Panc1 (cell line): ENCODE data around the gene WDR72. TPM values are rescaled to one million over a fixed set of nuclear protein-coding genes. Genes with fewer than 3 reads are reported as not detected.

Source experiments
- ATAC-seq: fragments of 200-7000 bp; cut with Tn5 transposase; 2 replicates; pipeline ENCODE4 v1.9.1; 2020; ENCODE audit warnings: mild to moderate bottlenecking, moderate library complexity
- BruUV-seq: library from RNA; stranded (reverse); fragments of 400-500 nt; replicated peaks from 2 replicates; lab custom pipeline; 2021; lab: Mats Ljungman, UMichigan
- CTCF ChIA-PET: fragments of 300-600 bp; sonication (Branson Sonifier 250); formaldehyde crosslinking; loops from one replicate; lab custom pipeline; 2022; ENCODE audit warnings: antibody characterized with exemption; lab: Charles Lee
- POLR2A ChIA-PET: fragments of 300-600 bp; sonication (Branson Sonifier 250); formaldehyde crosslinking; loops from one replicate; lab custom pipeline; 2022; ENCODE audit warnings: antibody characterized with exemption; lab: Charles Lee
- DNase-seq: peaks from one replicate; pipeline ENCODE4 v3.0.0-alpha.2; 2010; ENCODE audit warnings: low read depth, low spot score
- H3K27ac ChIP-seq: 2 replicates; pipeline ENCODE4 v1.5.1; 2011; ENCODE audit warnings: mild to moderate bottlenecking, low read length, inconsistent platforms
- H3K27me3 ChIP-seq: fragments of 200-500 bp; sonication (Bioruptor generic); 2 replicates; pipeline ENCODE4 v1.6.0; 2014; ENCODE audit warnings: low read length, inconsistent platforms; ENCODE audit not compliant: control insufficient read depth, insufficient read depth
- H3K36me3 ChIP-seq: fragments of 200-500 bp; sonication (Bioruptor generic); 2 replicates; pipeline ENCODE4 v1.5.1; 2014; ENCODE audit warnings: inconsistent platforms, mild to moderate bottlenecking, low read length, moderate library complexity; ENCODE audit not compliant: control insufficient read depth, insufficient read depth
- H3K4me1 ChIP-seq: 2 replicates; pipeline ENCODE4 v1.5.1; 2011; ENCODE audit warnings: inconsistent platforms, mild to moderate bottlenecking, low read length, moderate library complexity; ENCODE audit not compliant: control insufficient read depth, insufficient read depth
- H3K4me3 ChIP-seq, 2 experiments: 2 replicates each; pipeline ENCODE4 v1.5.1; 2011 to 2012; ENCODE audit warnings: low read depth in 2 of 2, low read length in 2 of 2, mild to moderate bottlenecking in 2 of 2, inconsistent platforms in 1 of 2, moderate library complexity in 1 of 2
- H3K9me3 ChIP-seq: fragments of 200-500 bp; sonication (Bioruptor generic); 2 replicates; pipeline ENCODE4 v1.5.1; 2014; ENCODE audit warnings: low read depth, mild to moderate bottlenecking, inconsistent platforms, low read length, moderate library complexity; ENCODE audit not compliant: control insufficient read depth, insufficient read depth
- CTCF ChIP-seq: fragments of 450-650 bp; IDR thresholded peaks from 2 replicates; pipeline ENCODE4 v1.5.1; 2017; ENCODE audit warnings: mild to moderate bottlenecking
- POLR2AphosphoS5 ChIP-seq: IDR thresholded peaks from 2 replicates; pipeline ENCODE4 v1.6.1; 2012; ENCODE audit warnings: mild to moderate bottlenecking, low read depth, low read length, moderate library complexity
- SIN3A ChIP-seq: IDR thresholded peaks from 2 replicates; pipeline ENCODE4 v1.6.1; 2012; ENCODE audit warnings: low read depth, mild to moderate bottlenecking, low read length, moderate library complexity, borderline replicate concordance; ENCODE audit not compliant: insufficient read depth
- TCF7L2 ChIP-seq: IDR thresholded peaks from 2 replicates; pipeline ENCODE4 v1.6.1; 2011; ENCODE audit warnings: mild to moderate bottlenecking, low read depth, low read length, inconsistent platforms
- in situ Hi-C: cut with HindIII; loops from 2 replicates; pipeline ENCODE4 v1.10.0; 2016; ENCODE audit warnings: low sequenced_read_pairs, low pct_unique_long_range_greater_than_20kb
- intact Hi-C: fragments of 100-400 bp; cut with micrococcal nuclease; formaldehyde crosslinking; loops from one replicate; pipeline ENCODE4 v1.10.0; 2022; ENCODE audit not compliant: unreplicated experiment
- total RNA-seq: library from RNA; stranded (reverse); gene quantifications from one replicate; pipeline ENCODE4 v1.2.1, GENCODE V29; 2021; ENCODE audit not compliant: unreplicated experiment
- TF ChIP-seq, protein P1 (sequence below), 2 experiments: IDR thresholded peaks; 2 replicates each; pipeline ENCODE4 v1.6.1; 2011 to 2012; ENCODE audit warnings: low read depth in 2 of 2, control low read depth in 1 of 2, low read length in 1 of 2, mild to moderate bottlenecking in 1 of 2, moderate library complexity in 1 of 2; ENCODE audit not compliant: insufficient read depth in 1 of 2

The WDR72 gene
- total RNA-seq, 1 experiment from 2014 or later: 0.03 TPM

GRCh38 chr15:53758412-53758811, 1.1 kb downstream of the WDR72 start:
- ATAC-seq (no peak), DNase-seq (no peak)
- no TSS peak for BruUV-seq
- in situ Hi-C loops (no loop called here), intact Hi-C loops (no loop called here)
- H3K36me3 ChIP-seq: no peaks in the 10 kb centered on the region
- ChIA-PET CTCF (no interaction called here), POLR2A (no interaction called here)
- no peaks in the 10 kb centered on the region for H3K4me1 ChIP-seq
- H3K27ac ChIP-seq: no peak overlapping the region
- no peaks in the 10 kb centered on the region for H3K27me3 ChIP-seq
- no peak overlapping the region for H3K4me3 ChIP-seq
- no peaks in the 10 kb centered on the region for H3K9me3 ChIP-seq
- TF ChIP-seq, protein P1, sequence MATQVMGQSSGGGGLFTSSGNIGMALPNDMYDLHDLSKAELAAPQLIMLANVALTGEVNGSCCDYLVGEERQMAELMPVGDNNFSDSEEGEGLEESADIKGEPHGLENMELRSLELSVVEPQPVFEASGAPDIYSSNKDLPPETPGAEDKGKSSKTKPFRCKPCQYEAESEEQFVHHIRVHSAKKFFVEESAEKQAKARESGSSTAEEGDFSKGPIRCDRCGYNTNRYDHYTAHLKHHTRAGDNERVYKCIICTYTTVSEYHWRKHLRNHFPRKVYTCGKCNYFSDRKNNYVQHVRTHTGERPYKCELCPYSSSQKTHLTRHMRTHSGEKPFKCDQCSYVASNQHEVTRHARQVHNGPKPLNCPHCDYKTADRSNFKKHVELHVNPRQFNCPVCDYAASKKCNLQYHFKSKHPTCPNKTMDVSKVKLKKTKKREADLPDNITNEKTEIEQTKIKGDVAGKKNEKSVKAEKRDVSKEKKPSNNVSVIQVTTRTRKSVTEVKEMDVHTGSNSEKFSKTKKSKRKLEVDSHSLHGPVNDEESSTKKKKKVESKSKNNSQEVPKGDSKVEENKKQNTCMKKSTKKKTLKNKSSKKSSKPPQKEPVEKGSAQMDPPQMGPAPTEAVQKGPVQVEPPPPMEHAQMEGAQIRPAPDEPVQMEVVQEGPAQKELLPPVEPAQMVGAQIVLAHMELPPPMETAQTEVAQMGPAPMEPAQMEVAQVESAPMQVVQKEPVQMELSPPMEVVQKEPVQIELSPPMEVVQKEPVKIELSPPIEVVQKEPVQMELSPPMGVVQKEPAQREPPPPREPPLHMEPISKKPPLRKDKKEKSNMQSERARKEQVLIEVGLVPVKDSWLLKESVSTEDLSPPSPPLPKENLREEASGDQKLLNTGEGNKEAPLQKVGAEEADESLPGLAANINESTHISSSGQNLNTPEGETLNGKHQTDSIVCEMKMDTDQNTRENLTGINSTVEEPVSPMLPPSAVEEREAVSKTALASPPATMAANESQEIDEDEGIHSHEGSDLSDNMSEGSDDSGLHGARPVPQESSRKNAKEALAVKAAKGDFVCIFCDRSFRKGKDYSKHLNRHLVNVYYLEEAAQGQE (IDR thresholded peaks at IDR 0.05; ENCODE audit: insufficient read depth in 1 of 2, low read depth in 2 of 2, low read length in 1 of 2): no peak
- no peak for TF ChIP-seq POLR2AphosphoS5
- no peak for TF ChIP-seq TCF7L2
- no peak for TF ChIP-seq SIN3A
- TF ChIP-seq CTCF: no peak

DNA sequence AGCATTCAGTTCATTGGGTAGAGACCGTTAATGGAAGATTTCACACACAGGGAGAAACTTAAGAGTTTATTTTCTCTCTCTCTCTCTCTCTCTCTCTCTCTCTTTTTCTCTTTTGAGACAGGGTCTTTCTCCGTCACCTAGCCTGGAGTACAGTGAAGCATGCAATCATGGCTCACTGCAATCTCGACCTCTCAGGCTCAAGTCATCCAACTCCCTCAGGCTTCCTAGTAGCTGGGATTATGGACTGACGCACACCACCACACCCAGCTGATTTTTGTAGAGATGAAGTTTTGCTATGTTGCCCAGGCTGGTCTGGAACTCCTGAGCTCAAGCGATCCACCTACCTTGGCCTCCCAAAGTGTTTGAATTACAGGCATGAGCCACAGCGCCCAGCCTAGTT, 1.6 kb downstream of the WDR72 start:
- ATAC-seq: no peak
- Histone ChIP-seq H3K36me3 (no peaks in the 10 kb centered on the region), H3K4me1 (no peaks in the 10 kb centered on the region), H3K4me3 (no peak overlapping the region), H3K27me3 (no peaks in the 10 kb centered on the region), H3K9me3 (no peaks in the 10 kb centered on the region), H3K27ac (no peak overlapping the region)
- TF ChIP-seq SIN3A (no peak), CTCF (no peak), TCF7L2 (no peak), POLR2AphosphoS5 (no peak)
- TF ChIP-seq, protein P1 (IDR thresholded peaks at IDR 0.05; ENCODE audit: insufficient read depth in 1 of 2, low read depth in 2 of 2, low read length in 1 of 2): no peak
- intact Hi-C loops: no loop called here
- ChIA-PET POLR2A (no interaction called here), CTCF (no interaction called here)
- no peak for DNase-seq
- in situ Hi-C loops: no loop called here
- no TSS peak for BruUV-seq
